NOMO-1 treated with DMSO at 0.1 percent for 48 hours (cell line): ENCODE measurements around the gene PINLYP.

Experiments
- DNase-seq: peaks from one replicate; lab custom pipeline; 2025; ENCODE audit not compliant: unreplicated experiment; lab: John Stamatoyannopoulos, UW

Gene PINLYP

GRCh38 chr19:43626838-43627237 lies 51.2 kb downstream of the PINLYP start:
- DNase-seq, result no peak

- no peak for DNase-seq
Measured at GRCh38 chr19:43628646-43629326, 53.2 kb downstream of the PINLYP start.

GRCh38 chr19:43631491-43631890 lies 55.9 kb downstream of the PINLYP start:
- no peak for DNase-seq
